GM18498 (cell line): Measurements from ENCODE around the gene HDAC9.
A peak's percentile ranks its signal among the peaks of the same experiment; 100 is the strongest.

Experiments
- ATAC-seq: cut with Tn5 transposase; IDR thresholded peaks from one replicate; pipeline ENCODE4 v1.9.1; 2021; ENCODE audit warnings: mild to moderate bottlenecking, moderate library complexity; ENCODE audit not compliant: unreplicated experiment

The HDAC9 gene

DNA sequence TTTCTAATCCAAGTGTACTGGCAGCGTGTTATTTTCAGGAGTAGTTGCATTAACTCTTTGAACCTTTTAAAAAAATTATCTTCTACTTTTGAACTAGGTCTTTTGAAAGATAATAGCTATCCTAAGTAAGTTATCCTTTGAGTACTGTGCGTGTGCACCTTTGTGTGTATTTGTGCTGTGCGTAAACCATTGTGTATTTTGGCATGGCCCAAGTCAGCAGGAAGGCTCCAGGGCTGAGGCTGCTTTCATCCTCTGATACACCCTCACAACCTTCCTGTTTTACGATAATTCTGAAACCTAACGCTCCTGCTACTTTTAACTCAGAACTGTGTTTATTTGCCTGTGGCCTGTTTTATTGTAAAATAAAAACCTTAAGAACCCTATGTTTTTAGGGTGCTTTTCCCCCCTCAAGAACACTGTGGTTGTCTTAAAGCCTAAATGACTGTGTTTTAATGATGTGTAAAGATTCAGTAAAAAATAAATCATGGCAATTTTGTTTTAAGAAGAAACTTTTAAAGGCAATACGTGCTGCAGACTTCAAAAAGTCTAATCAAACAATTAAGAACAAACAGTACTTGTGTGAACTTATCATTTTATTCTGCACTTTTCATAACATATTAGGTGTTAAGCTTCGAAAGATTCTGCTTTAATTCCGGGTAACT, 57.5 kb downstream of the HDAC9 start:
- no peak for ATAC-seq

DNA sequence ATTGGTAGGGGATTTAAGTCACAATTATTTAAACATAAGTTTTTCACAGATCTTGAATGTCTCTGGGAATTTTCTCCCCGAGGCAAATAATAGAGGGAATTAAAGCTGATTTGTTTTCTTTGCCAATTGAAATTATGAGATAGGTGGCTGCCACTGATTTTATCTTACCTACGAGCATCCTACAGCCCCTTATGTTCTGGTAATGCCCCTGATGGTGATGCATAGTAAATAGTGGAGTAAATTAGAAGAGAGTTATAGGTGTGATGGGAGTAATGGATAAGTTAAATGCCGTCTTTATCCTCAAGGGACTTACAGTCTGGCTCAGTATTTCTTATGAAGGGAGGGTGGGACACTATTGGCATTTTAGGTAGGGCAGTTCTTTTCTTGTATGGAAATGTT, 58.1 kb downstream of the HDAC9 start:
- no peak for ATAC-seq

DNA sequence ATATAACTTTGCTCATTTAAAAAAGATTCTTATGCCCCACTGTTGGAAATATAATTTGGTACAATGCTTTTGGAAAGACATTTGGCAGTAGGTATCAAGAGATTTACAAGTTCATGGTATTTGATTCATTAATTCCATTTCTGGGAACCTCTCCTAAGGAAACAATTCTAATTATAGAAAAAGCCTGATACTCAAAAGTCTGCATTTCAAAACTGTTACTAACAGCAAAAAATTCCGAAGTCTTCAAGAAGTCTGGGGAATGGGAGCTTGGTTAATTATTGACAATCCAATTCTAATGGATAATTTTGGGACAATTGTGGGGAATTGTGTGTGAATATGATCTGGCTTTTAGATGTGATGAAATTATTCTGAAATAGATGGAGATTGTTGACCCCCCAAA, 59.6 kb downstream of the HDAC9 start:
- ATAC-seq, result no peak

DNA sequence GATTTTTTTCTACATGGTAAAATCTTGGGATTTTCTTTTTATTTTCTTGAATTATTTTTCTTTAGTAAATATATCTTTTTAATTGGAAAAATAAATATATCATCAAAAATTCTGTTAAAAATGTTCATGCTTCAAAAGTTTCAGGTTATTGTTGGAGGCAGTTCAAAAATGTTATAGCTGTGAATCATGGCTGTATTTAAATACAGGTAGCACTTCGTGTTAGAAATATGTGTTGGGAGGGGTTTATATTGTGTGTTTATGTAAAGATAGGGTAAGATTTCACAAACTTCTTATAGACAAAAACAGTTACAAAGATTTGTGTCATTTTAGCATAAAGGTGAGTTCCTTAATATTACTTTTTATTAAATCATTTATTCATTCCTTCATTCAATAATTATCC, 60.4 kb downstream of the HDAC9 start:
- no peak for ATAC-seq

DNA sequence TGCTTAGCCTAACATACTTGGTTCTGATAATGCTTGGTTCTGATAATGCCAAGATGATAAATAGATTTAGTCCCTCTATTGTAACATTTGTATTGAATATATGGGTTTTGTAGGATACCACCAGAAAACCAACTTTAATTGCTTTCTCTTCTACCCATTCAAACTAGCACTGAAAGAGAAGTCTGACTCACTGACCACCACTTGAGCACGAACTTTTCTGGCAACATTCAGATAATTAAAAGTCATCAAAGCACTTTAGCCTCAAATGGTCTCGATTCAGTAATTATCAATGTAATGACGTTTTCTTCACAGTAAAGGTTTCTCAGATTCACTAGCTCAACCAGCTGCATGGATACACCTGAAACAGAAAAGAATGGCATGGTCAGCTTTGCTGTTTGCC, 63.0 kb downstream of the HDAC9 start:
- ATAC-seq, result no peak

DNA sequence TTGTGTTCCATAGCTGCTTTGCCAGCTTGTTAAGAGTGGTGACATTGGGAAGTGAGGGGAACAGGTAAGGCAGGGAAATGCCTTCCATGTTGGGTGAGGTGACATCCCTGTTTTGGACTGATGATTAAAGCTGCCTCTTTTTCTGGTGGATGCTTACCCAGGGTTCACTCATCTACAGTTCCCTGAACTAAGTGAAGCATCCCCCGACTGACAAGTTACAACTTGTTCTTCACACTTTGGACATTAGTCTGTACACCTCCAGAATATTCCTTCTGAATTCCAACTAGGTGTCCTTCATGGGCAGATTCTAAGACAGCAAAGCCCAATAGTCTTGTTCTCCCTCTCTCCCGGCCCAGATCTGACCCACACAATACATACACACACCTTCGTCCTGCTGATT, 63.4 kb downstream of the HDAC9 start:
- ATAC-seq, result no peak

DNA sequence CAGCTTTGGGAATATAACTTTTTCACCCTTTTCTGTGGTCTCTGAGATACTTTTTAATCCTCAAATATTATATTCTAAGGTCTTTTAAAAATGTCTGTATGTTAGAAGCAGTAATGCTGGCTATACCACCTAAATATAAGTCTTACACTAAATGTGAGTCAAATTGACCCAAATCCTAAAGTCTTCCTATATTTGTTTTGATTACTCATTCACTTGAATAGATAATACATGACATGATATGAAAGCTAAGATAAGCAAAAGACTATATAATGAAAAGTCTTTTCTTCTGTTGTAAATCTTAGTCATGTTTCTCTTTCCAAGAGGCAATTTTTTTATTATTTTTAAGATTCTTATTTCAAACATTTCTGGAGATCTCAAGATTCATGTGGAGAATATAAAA, 64.2 kb downstream of the HDAC9 start:
- ATAC-seq, result no peak

DNA sequence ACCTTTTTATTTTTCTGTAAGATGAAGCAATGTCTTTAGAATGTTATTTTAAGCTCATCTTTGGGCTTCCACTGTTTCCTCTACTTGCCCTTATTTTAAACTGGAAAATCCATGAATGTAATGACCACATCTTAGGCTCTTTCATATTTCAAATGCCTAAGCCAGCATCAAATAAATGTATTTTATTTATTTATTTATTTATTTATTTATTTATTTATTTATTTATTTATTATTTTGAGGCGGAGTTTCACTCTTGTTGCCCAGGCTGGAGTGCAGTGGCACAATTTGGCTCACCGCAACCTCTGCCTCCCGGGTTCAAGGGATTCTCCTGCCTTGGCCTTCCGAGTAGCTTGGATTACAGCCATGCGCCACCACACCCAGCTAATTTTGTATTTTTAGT, 69.2 kb downstream of the HDAC9 start:
- ATAC-seq, result no peak

DNA sequence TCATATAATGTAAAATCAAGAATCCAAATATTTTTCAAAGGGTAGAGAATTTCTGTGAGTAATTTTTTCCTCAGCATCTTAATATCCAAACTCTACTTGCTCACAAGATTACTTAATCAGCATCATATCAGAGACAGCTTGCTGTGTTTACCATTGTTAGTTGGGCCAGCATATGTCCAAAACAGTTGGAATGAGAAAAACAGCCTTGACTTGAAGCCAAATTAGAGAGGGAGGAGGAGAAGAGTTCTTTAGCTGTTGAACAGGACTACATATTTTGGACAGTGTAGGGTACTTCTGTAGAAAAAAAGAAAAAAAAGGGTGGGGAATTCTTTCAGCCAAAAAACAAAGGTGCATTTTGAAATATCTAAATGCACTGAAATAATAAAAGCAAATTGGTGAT, 69.8 kb downstream of the HDAC9 start:
- no peak for ATAC-seq

DNA sequence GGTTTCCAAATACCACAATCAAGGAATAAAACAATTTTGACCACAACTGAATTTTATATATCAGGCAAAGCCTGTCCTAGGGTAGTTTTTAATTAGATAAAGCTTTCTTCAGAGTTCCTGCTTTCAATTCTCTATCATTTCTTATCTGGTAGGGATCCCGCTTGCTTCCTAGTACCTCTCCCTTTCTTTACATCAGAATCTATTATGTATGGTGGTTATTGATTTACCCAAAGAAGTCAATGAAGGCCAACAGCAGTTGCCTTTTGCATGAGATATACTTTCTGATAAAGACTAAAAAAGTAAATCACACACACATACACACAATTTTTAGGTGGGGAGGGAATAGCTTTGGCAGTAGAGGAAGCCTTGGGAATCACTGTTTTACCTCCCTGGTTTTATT, 70.7 kb downstream of the HDAC9 start:
- ATAC-seq, result no peak

DNA sequence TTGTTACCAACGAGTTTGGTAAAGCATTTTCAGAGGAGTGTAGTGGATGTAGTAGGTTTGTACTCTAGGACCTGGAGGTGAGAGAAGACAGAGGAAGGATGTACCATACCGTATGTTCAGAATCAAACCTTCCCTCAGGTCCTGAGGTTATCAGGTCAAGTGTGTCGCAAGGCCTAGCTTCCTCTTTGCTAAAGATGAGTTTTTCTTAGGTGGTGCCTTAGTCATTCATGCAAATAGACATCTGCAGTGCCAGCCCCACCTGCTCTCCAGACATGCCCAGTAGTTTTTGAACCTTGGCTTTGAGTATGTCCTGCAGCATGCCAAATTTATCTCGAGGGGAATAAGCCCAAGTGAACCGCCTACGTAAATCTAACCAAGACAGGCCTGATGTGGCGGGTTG, 71.3 kb downstream of the HDAC9 start:
- ATAC-seq, result peak; percentile 98

DNA sequence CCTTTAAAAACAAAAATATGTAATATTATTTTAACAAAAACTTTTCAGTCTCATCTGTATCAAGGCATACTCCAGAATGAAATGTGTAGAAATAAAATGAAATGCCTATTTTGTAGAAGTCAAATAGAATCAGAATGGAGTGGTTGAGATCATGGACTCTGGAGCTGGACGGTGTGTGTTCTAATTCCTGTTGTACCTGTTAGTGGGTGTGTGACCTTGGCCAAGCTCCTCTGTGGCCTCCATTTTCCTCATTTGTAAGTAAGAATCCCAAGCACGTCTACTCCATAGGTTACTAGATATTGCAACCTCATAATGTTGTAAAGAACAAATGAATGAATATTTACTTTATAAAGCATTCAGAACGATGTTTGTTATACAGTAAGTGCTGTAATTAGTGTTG, 74.9 kb downstream of the HDAC9 start:
- no peak for ATAC-seq

DNA sequence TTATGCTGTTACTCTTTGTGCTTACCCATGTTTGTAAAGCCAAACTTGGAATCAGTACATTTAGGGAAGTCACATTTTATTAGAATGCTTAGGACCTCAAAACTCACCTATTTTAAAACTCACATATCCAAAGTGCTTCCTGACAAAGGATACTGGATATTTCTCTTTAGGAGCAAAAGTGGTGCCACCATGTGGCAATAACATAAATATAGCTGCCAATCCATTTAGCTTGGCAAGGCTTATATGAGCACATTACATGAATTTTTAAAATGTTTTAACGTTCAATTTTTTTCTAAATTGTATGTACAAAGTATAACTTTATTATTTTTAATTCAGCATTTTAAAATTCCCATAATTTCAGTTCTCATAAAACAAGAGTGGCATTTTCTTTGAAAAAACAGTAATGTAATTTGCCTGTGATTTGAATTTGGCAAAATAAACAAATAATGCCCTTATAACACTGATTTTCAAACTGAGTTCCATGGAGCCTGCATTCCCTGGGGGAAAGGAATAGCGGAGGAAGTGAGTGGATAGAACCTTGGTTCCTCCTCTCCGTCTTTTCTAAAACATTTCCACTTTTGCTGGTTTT, 75.4 kb downstream of the HDAC9 start:
- no peak for ATAC-seq

DNA sequence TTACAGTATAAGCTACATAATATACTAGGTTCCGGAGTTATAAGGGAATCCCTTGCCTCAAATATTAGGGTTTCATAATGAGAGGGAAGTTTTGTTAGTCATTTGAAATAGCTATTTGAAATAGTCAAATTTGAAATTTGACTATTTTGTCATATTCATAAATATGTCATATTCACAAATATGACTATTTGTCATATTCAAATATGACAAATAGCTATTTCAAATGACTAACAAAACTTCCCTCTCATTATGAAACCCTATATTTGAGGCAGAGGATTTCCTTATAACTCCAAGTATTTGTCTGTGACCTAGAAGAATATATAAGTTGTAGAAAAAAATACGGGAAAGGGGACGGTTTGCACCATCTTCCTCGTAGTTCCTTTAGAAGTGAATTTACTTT, 76.6 kb downstream of the HDAC9 start:
- ATAC-seq, result no peak

DNA sequence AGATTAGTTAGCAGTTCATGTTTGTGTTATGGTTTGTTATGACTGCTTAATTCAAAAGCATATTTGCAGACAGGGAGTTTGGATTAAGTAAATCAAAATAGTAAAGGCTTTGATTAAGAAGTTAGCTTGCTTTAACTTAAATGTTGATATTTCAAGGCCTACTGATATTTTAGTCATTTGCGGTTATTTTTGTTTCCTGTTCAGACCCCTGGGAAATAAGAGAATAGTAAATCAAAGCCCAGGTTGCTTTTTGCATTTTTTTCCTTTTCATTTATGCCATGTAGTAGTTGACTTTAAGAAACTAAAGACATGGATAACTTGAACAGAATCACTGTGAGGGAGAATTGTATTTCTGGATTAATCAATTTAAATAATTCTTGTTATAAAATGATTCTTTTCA, 77.3 kb downstream of the HDAC9 start:
- no peak for ATAC-seq

DNA sequence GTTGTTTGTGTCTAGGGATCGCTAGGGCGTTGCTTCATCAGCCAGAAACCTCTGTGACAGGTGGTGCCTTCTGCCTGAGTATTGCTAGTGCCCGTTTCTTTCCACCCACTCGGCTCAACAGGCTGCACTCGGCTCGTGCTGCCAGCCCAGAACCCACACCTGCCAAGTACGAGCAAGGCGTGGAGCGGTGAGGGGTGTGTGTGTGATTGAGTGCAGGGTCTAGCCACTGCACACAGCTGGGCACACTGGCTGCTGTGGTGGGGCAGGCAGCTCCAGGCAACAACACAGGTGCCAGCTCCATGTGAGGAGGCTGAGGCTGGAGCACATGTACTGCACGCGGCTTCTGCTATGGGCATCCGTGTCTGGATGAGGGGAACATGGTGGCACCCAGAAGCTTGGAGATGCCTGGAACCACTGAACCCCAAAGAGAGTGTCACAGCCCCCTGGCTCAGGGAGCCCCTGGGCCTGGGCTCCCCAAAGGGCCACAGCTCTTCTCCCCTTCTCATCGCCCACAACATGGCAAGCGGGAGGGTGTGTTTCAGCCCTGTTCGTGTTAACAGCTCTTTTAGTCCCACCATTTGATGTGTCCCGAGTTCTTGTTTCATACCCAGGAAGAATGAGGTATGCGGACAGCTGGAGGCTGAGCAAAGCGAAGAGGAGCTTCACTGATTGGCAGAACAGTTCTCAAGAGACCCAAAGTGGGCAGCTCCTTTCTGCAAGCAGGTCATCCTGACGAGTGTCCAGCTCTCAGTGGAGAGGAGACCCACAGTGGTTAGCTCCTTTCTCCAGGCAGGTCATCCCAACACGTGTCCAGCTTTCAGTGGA, 78.1 kb downstream of the HDAC9 start:
- ATAC-seq, result peak; percentile 41

DNA sequence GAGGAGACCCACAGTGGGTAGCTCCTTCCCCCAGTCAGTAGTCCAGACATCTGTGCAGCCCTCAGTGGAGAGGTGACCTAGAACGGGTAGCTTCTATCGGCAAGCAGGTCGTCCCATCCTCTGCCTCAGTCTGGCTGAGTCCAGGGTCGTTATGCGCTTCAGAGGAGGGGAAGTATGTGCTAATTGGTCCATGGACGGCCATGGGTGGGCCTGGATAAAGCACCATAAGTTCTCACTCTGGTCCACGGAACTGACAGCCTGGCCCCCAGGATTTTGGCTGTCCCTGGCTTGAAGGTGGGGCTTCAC, 78.6 kb downstream of the HDAC9 start:
- ATAC-seq, result no peak

DNA sequence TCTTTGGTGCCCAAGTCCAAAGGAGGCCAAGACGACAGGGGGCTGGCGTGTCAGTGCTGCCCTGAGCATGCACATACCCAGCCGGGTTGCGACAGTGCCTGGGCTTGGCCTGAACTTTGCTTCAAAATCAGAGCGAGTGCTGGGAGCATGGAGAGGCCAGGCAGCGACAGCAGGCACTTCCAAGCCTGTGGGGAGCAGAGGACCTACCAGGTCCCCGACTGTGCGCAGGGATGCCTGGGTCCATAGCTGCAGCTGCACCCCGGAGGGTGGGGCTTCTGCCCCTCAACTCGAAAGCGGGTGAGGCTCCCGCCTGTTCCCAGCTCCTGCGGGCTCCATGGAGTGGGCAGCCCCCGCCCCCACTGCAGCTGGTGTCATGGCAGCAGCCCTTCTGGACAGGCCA, 79.1 kb downstream of the HDAC9 start:
- ATAC-seq, result no peak

DNA sequence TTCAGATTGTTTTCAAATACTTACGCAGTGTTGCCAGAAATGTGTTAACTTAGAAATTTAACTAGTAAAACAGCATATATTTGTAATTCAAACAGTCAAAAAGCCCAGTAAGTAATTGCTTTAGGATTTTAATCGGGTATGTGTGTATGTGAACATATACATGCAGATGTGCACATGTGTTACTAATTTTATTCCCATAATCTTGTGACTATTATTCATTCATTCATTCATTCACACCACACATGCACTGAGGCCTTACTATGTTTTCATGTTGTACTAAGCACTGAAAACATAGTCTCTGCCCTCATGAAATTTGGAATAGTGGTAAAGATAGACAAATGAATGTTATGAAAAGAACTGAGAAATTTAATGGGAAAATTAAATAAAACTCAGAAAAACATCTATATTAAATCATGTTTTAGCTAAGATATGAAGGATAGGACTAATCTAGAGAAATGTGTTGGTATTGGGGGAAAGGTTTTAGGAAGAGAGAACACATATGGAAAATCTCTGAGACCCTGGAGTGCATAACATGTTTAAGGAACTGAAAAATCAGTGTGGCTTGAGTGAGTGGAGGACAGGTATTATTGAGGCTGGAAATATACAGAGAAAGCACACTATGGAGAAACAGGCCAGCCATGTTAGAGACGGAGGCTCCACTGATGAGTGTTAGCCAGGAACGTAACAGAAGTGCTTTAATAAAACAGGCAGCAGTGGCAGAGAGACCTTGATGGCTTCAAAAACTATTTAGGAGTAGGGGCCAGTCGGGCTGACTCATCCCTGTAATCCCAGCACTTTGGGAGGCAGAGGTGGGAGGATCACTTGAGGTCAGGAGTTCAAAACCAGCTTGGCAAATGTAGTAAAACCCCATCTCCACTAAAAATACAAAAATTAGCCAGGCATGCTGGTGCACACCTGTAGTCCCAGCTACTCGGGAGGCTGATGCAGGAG, 80.3 kb downstream of the HDAC9 start:
- no peak for ATAC-seq

DNA sequence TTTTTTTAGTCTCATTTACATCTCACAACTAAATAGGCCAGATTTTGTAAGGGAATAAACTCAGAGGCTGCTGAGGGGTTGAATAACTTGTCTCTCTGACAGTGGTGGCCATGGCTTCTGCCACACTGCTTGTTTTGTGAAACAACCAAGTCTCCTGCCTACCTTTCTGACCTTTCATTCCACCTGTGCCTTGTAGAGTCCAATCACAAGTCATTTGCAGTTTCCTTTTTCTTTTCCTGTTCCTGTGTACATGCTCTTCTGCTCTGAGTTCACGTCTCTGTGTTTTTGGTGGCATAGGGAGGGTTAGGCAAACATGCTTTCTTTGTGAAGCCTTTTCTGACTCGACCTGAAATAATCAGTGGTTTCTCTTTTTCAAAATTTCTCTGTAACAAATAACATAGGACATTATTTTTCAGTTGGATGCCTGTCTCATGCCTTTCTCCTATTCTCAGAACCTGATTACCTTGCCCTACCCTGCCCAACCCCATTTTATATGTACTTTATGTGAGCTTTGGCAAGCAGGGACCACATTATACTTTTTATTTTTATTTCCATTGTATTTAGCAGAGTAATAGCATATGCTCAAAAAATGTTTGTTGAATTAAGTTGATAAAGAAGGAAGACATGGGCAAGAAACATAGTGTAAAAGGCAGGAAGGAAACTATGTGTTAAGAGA, 81.7 kb downstream of the HDAC9 start:
- ATAC-seq, result peak; percentile 56

DNA sequence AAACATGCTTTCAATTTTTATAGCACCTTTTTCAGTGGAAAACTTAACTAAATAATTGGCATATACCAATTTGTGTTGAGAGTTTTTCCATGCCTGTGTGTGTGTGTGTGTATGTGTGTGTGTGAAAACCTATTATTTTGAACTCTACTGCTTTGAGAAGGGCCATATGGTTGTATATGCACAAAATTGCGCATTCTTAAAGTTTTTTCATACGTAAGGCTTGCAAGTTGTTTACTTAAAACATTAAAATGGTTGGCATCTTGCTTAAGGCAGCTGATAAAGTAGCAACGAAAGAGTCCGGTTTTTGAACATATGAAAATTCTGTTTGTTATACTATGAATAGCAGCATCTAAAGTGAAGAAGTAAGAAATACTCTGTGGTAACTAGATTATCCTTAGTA, 84.1 kb downstream of the HDAC9 start:
- no peak for ATAC-seq
